Measurements from ENCODE around the gene POLR3K. TPM values are rescaled to one million over a fixed set of nuclear protein-coding genes. Genes with fewer than 3 reads are reported as not detected.

POLR3K gene
- total and polyA plus RNA-seq, 10 donors, result 5.2 to 24.1 (median 13.7) TPM

DNA sequence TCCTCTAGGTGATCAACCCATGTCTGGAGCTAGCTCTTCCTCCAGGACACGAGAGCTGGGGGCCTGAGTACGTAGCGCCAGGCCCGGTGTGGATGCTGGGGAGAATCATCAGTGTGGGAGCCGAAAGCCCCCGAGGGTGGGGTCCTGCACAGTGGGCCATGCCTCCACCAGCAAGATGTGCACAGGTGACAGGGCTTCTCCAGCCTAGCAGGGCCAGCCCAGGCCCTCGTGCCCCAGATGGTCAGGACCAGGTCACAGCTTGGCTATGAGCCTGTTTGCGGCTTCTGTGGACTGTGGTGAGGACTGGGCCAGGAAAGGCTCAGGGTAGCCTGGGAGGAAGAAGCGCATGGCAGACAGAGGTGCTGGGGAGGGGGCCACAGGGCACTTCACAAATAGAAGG, 32.5 kb upstream of the POLR3K start:
- Histone ChIP-seq H3K27ac (peak overlapping the region in 7 of 8 donors; percentile 66 to 86 (median 81)), H3K27me3 (replicated peaks in 1 of 7) (no peaks in the 10 kb centered on the region), H3K36me3 (peaks cover 0 to 94% (median 47%) of the 10 kb centered on the region in 6 donors), H3K4me3 (no peak overlapping the region), H3K4me1 (peaks cover 25 to 54% (median 37%) of the 10 kb centered on the region in 6 donors), H3K9me3 (no peaks in the 10 kb centered on the region)
- intact Hi-C loops (cut with DNase I; ENCODE audit: low total_unique reads), result no loop called here
- 65 to 84% (median 73%) methylated on average over 9 of the region's 9 CpGs for WGBS, 5 donors
- no peak for DNase-seq
- TF ChIP-seq, protein P1, sequence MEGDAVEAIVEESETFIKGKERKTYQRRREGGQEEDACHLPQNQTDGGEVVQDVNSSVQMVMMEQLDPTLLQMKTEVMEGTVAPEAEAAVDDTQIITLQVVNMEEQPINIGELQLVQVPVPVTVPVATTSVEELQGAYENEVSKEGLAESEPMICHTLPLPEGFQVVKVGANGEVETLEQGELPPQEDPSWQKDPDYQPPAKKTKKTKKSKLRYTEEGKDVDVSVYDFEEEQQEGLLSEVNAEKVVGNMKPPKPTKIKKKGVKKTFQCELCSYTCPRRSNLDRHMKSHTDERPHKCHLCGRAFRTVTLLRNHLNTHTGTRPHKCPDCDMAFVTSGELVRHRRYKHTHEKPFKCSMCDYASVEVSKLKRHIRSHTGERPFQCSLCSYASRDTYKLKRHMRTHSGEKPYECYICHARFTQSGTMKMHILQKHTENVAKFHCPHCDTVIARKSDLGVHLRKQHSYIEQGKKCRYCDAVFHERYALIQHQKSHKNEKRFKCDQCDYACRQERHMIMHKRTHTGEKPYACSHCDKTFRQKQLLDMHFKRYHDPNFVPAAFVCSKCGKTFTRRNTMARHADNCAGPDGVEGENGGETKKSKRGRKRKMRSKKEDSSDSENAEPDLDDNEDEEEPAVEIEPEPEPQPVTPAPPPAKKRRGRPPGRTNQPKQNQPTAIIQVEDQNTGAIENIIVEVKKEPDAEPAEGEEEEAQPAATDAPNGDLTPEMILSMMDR (IDR thresholded peaks at IDR 0.05 in 8 of 11, conservative IDR thresholded peaks at IDR 0.05 in 3 of 11), result no peak
- no peak for TF ChIP-seq POLR2AphosphoS5 (IDR thresholded peaks at IDR 0.05)
- no peak for TF ChIP-seq POLR2A (IDR thresholded peaks at IDR 0.05)

DNA sequence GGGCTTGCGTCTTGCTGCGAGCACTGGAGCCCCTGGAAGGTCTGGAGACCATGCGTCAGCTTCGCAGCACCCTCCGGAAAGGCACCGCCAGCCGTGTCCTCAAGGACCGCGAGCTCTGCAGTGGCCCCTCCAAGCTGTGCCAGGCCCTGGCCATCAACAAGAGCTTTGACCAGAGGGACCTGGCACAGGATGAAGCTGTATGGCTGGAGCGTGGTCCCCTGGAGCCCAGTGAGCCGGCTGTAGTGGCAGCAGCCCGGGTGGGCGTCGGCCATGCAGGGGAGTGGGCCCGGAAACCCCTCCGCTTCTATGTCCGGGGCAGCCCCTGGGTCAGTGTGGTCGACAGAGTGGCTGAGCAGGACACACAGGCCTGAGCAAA, 32.0 kb upstream of the POLR3K start:
- WGBS, 5 donors, result 56 to 75% (median 62%) methylated on average over 4 to 18 of the region's 18 CpGs
- Histone ChIP-seq H3K27me3 (replicated peaks in 1 of 7) (no peaks in the 10 kb centered on the region), H3K36me3 (peaks cover 0 to 94% (median 45%) of the 10 kb centered on the region in 6 donors), H3K9me3 (no peaks in the 10 kb centered on the region), H3K27ac (peak overlapping the region; percentile 66 to 86 (median 78)), H3K4me1 (peaks cover 25 to 59% (median 39%) of the 10 kb centered on the region in 6 donors), H3K4me3 (peak overlapping the region in 1 of 8 donors; percentile 18)
- intact Hi-C loops (cut with DNase I; ENCODE audit: low total_unique reads), result no loop called here
- DNase-seq, result no peak
- TF ChIP-seq POLR2AphosphoS5 (IDR thresholded peaks at IDR 0.05), result no peak
- TF ChIP-seq, protein P1 (IDR thresholded peaks at IDR 0.05 in 8 of 11, conservative IDR thresholded peaks at IDR 0.05 in 3 of 11), result no peak
- TF ChIP-seq POLR2A (IDR thresholded peaks at IDR 0.05), result no peak

DNA sequence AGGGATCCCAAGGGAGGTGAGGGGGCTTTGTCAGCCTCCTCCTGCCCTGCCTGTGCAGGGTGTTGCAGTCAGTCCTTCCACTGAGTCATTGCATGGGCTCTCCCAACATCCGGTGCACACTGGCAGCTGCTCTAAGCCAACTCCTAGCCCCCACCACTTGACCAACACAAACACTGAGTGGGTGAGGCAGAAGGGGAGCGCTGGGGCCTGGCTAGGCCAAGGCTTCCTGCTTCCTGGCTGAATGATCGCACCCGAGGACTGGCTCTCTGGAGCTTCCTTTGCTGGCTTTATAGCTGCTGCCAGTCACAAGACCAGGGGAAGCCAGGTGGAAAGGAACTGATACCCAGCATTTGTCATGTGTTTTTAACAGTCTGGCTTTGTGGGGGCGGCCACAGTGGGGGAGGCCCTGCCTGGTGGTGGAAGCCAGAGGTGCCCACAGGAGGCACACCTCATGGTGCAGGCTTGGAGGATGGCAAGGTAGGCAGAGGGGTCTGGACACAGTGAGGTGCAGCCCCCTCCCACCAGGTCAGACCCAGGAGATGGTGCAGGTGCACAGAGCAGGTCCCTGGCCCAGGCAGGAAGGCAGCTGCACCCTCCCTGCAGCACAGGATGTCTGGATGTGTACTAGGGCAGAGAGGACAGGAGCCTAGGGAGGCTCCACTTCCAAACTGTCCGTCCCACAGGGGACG, 31.5 kb upstream of the POLR3K start:
- Histone ChIP-seq H3K27ac (peak overlapping the region; percentile 66 to 86 (median 78)), H3K4me3 (peak overlapping the region in 1 of 8 donors; percentile 18), H3K36me3 (peaks cover 0 to 94% (median 42%) of the 10 kb centered on the region in 6 donors), H3K9me3 (no peaks in the 10 kb centered on the region), H3K27me3 (replicated peaks in 1 of 7) (no peaks in the 10 kb centered on the region), H3K4me1 (peaks cover 25 to 64% (median 41%) of the 10 kb centered on the region in 6 donors)
- DNase-seq, result peak; percentile 87
- intact Hi-C loops (cut with DNase I; ENCODE audit: low total_unique reads), result no loop called here
- WGBS, 5 donors, result 4 to 20% (median 14%) methylated on average over 2 to 7 of the region's 7 CpGs
- TF ChIP-seq POLR2AphosphoS5 (IDR thresholded peaks at IDR 0.05) (peak; percentile 73 to 92 (median 88)), POLR2A (IDR thresholded peaks at IDR 0.05) (no peak)
- TF ChIP-seq, protein P1 (IDR thresholded peaks at IDR 0.05 in 8 of 11, conservative IDR thresholded peaks at IDR 0.05 in 3 of 11), result peak in 2 of 11 experiments; percentile 4 to 13
